ENCODE data around the gene NETO2. TPM values are rescaled to one million over a fixed set of nuclear protein-coding genes. Genes with fewer than 3 reads are reported as not detected.

Gene NETO2
- total and polyA plus RNA-seq, 2 of the 13 experiments (the other 11 are each of a cell fraction or from before 2014, with no cell fraction given): 8.2 to 13.5 TPM

DNA sequence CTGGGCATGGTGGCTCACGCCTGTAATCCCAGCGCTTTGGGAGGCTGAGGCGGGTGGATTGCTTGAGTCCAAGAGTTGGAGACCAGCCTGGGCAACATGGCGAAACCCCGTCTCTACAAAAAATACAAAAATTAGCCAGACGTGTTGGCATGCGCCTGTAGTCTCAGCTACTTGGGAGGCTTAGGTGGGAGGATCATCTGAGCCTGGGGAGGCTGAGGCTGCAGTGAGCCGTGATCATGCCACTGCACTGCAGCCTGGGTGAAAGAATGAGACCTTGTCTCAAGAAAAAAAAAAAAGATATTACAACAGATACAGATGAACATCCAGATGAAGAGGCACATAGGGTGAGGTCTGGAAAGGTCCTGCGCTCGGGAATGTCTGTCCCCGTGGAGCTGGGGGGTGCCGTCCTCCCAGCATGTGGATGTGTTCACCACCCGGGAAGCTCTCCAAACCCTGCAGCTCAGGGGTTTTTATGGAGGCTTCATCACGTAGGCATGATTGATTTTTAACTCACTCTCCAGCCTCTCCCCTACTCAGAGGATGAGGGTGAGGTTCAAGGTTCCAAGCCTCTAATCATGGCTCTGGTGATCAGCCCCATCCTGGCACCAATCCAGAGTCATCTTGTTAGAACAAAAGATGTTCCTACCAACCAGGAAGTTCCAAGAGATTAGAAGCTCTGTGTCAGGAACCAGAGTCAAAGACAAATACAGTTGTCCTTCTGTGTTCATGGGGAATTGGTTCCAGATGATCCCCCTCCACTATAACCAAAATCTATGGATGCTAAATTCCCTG, 85.3 kb downstream of the NETO2 start (continued):
- TF ChIP-seq, protein P1, sequence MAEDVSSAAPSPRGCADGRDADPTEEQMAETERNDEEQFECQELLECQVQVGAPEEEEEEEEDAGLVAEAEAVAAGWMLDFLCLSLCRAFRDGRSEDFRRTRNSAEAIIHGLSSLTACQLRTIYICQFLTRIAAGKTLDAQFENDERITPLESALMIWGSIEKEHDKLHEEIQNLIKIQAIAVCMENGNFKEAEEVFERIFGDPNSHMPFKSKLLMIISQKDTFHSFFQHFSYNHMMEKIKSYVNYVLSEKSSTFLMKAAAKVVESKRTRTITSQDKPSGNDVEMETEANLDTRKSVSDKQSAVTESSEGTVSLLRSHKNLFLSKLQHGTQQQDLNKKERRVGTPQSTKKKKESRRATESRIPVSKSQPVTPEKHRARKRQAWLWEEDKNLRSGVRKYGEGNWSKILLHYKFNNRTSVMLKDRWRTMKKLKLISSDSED (CRISPR knock-in tag; IDR thresholded peaks at IDR 0.05): no peak
- no peak for TF ChIP-seq ZNF546 (CRISPR knock-in tag; conservative IDR thresholded peaks at IDR 0.05)
- TF ChIP-seq, protein P2, sequence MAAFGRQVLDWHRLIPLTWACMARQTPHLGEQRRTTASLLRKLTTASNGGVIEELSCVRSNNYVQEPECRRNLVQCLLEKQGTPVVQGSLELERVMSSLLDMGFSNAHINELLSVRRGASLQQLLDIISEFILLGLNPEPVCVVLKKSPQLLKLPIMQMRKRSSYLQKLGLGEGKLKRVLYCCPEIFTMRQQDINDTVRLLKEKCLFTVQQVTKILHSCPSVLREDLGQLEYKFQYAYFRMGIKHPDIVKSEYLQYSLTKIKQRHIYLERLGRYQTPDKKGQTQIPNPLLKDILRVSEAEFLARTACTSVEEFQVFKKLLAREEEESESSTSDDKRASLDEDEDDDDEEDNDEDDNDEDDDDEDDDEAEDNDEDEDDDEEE (CRISPR knock-in tag; IDR thresholded peaks at IDR 0.05): no peak
- TF ChIP-seq, protein P3, sequence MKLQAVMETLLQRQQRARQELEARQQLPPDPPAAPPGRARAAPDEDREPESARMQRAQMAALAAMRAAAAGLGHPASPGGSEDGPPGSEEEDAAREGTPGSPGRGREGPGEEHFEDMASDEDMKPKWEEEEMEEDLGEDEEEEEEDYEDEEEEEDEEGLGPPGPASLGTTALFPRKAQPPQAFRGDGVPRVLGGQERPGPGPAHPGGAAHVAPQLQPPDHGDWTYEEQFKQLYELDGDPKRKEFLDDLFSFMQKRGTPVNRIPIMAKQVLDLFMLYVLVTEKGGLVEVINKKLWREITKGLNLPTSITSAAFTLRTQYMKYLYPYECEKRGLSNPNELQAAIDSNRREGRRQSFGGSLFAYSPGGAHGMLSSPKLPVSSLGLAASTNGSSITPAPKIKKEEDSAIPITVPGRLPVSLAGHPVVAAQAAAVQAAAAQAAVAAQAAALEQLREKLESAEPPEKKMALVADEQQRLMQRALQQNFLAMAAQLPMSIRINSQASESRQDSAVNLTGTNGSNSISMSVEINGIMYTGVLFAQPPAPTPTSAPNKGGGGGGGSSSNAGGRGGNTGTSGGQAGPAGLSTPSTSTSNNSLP (IDR thresholded peaks at IDR 0.05; ENCODE audit: low read depth, low read length): peak; percentile 72; the same call in 1 of the 2 replicates
- TF ChIP-seq ZBTB8A (CRISPR knock-in tag; IDR thresholded peaks at IDR 0.05; ENCODE audit: borderline replicate concordance, low read depth): no peak
- TF ChIP-seq MED8 (CRISPR knock-in tag; IDR thresholded peaks at IDR 0.05; ENCODE audit: insufficient replicate concordance): no peak
- TF ChIP-seq, protein P4, sequence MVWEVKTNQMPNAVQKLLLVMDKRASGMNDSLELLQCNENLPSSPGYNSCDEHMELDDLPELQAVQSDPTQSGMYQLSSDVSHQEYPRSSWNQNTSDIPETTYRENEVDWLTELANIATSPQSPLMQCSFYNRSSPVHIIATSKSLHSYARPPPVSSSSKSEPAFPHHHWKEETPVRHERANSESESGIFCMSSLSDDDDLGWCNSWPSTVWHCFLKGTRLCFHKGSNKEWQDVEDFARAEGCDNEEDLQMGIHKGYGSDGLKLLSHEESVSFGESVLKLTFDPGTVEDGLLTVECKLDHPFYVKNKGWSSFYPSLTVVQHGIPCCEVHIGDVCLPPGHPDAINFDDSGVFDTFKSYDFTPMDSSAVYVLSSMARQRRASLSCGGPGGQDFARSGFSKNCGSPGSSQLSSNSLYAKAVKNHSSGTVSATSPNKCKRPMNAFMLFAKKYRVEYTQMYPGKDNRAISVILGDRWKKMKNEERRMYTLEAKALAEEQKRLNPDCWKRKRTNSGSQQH (CRISPR knock-in tag; IDR thresholded peaks at IDR 0.05; ENCODE audit: low read depth): no peak
- TF ChIP-seq CHD2 (IDR thresholded peaks at IDR 0.05; ENCODE audit: low read depth, low read length): no peak
- TF ChIP-seq ZBTB7A (CRISPR knock-in tag; IDR thresholded peaks at IDR 0.05): no peak
- TF ChIP-seq, protein P5, sequence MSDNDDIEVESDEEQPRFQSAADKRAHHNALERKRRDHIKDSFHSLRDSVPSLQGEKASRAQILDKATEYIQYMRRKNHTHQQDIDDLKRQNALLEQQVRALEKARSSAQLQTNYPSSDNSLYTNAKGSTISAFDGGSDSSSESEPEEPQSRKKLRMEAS (IDR thresholded peaks at IDR 0.05): peak; percentile 56; the same call in 1 of the 2 replicates
- TF ChIP-seq ZNF543 (CRISPR knock-in tag; IDR thresholded peaks at IDR 0.05): no peak
- TF ChIP-seq ZNF678 (CRISPR knock-in tag; IDR thresholded peaks at IDR 0.05): no peak
- TF ChIP-seq, protein P6, sequence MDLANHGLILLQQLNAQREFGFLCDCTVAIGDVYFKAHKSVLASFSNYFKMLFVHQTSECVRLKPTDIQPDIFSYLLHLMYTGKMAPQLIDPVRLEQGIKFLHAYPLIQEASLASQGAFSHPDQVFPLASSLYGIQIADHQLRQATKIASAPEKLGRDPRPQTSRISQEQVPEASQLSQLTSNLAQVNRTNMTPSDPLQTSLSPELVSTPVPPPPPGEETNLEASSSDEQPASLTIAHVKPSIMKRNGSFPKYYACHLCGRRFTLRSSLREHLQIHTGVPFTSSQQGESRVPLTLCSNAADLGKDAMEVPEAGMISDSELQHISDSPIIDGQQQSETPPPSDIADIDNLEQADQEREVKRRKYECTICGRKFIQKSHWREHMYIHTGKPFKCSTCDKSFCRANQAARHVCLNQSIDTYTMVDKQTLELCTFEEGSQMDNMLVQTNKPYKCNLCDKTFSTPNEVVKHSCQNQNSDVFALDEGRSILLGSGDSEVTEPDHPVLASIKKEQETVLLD (CRISPR knock-in tag; IDR thresholded peaks at IDR 0.05; ENCODE audit: low read depth): no peak
- TF ChIP-seq WIZ (CRISPR knock-in tag; IDR thresholded peaks at IDR 0.05): no peak
- TF ChIP-seq RBM39 (IDR thresholded peaks at IDR 0.05; ENCODE audit: low read depth, low read length, poor library complexity, severe bottlenecking): no peak
- TF ChIP-seq ZNF350 (CRISPR knock-in tag; IDR thresholded peaks at IDR 0.05; ENCODE audit: borderline replicate concordance, low read depth): no peak
- no peak for TF ChIP-seq CHD4 (IDR thresholded peaks at IDR 0.05; ENCODE audit: borderline replicate concordance, low read length)
- no peak for TF ChIP-seq ZNF530 (CRISPR knock-in tag; IDR thresholded peaks at IDR 0.05; ENCODE audit: low read depth)
- TF ChIP-seq, protein P7, sequence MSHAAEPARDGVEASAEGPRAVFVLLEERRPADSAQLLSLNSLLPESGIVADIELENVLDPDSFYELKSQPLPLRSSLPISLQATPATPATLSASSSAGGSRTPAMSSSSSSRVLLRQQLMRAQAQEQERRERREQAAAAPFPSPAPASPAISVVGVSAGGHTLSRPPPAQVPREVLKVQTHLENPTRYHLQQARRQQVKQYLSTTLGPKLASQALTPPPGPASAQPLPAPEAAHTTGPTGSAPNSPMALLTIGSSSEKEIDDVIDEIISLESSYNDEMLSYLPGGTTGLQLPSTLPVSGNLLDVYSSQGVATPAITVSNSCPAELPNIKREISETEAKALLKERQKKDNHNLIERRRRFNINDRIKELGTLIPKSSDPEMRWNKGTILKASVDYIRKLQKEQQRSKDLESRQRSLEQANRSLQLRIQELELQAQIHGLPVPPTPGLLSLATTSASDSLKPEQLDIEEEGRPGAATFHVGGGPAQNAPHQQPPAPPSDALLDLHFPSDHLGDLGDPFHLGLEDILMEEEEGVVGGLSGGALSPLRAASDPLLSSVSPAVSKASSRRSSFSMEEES (CRISPR knock-in tag; IDR thresholded peaks at IDR 0.05): 0 out of 2 replicates have a peak, but pooled peaks have one; percentile 36
- TF ChIP-seq HNRNPLL (IDR thresholded peaks at IDR 0.05; ENCODE audit: low read depth, low read length, poor library complexity, severe bottlenecking): no peak

All from HepG2 (cell line).